ENCODE results near the gene GJB6. TPM values are rescaled to one million over a fixed set of nuclear protein-coding genes. Genes with fewer than 3 reads are reported as not detected.

Gene GJB6
- total and polyA plus RNA-seq, 4 donors: 0.06 to 0.08 TPM; not detected in 2

- H3K4me3 ChIP-seq (ENCODE audit: low read depth in 1 of 3, low read length in 3 of 3): no peak overlapping the region
- H3K27me3 ChIP-seq (ENCODE audit: control insufficient read depth in 4 of 4, insufficient read depth in 4 of 4, low read length in 3 of 4): no peaks in the 10 kb centered on the region
- TF ChIP-seq NR2F2 (IDR thresholded peaks at IDR 0.05) (no peak), HNF4A (conservative IDR thresholded peaks at IDR 0.05) (peak; percentile 72 to 84), RXRA (IDR thresholded peaks at IDR 0.05) (peak in 1 of 2 donors; percentile 58), JUND (IDR thresholded peaks at IDR 0.05) (no peak), FOXA2 (IDR thresholded peaks at IDR 0.05) (peak; percentile 50), YY1 (IDR thresholded peaks at IDR 0.05) (peak; percentile 30), SP1 (IDR thresholded peaks at IDR 0.05) (peak; percentile 82), HNF4G (IDR thresholded peaks at IDR 0.05) (no peak), FOXA1 (IDR thresholded peaks at IDR 0.05) (no peak), EGR1 (IDR thresholded peaks at IDR 0.05; ENCODE audit: low read depth in 2 of 2) (no peak)
- no peaks in the 10 kb centered on the region for H3K36me3 ChIP-seq (ENCODE audit: control insufficient read depth in 4 of 4, insufficient read depth in 3 of 4, low read depth in 1 of 4, low read length in 3 of 4)
- DNase-seq (ENCODE audit: low spot score): no peak
- H3K27ac ChIP-seq (ENCODE audit: low read depth in 1 of 2, low read length in 2 of 2): no peak overlapping the region
- WGBS: 74% methylated on average over 8 of the region's 8 CpGs
- H3K9ac ChIP-seq (ENCODE audit: low read depth in 1 of 2, low read length in 2 of 2): no peak overlapping the region
- H3K9me3 ChIP-seq (ENCODE audit: control insufficient read depth in 4 of 4, low read length in 3 of 4): no peaks in the 10 kb centered on the region
- no peaks in the 10 kb centered on the region for H3K4me1 ChIP-seq (ENCODE audit: control insufficient read depth in 4 of 4, insufficient read depth in 4 of 4, low read length in 3 of 4)
Observed at GRCh38 chr13:20263393-20264044, 31.4 kb upstream of the GJB6 start.

GRCh38 chr13:20258963-20259288 lies 26.8 kb upstream of the GJB6 start:
- Histone ChIP-seq H3K9me3 (ENCODE audit: control insufficient read depth in 4 of 4, low read length in 3 of 4) (no peaks in the 10 kb centered on the region), H3K36me3 (ENCODE audit: control insufficient read depth in 4 of 4, insufficient read depth in 3 of 4, low read depth in 1 of 4, low read length in 3 of 4) (no peaks in the 10 kb centered on the region), H3K27ac (ENCODE audit: low read depth in 1 of 2, low read length in 2 of 2) (peak overlapping the region; percentile 57 to 68), H3K9ac (ENCODE audit: low read depth in 1 of 2, low read length in 2 of 2) (peak overlapping the region in 1 of 2 donors; percentile 52), H3K27me3 (ENCODE audit: control insufficient read depth in 4 of 4, insufficient read depth in 4 of 4, low read length in 3 of 4) (no peaks in the 10 kb centered on the region), H3K4me1 (ENCODE audit: control insufficient read depth in 4 of 4, insufficient read depth in 4 of 4, low read length in 3 of 4) (no peaks in the 10 kb centered on the region), H3K4me3 (ENCODE audit: low read depth in 1 of 3, low read length in 3 of 3) (peak overlapping the region; percentile 14 to 43 (median 36))
- no peak for DNase-seq (ENCODE audit: low spot score)
- WGBS: 36% methylated on average over 4 of the region's 4 CpGs
- TF ChIP-seq YY1 (IDR thresholded peaks at IDR 0.05): no peak
- peak; percentile 13 to 40 for TF ChIP-seq HNF4A (conservative IDR thresholded peaks at IDR 0.05)
- TF ChIP-seq RXRA (IDR thresholded peaks at IDR 0.05): no peak
- no peak for TF ChIP-seq TAF1 (conservative IDR thresholded peaks at IDR 0.05)
- TF ChIP-seq HNF4G (IDR thresholded peaks at IDR 0.05): no peak
- no peak for TF ChIP-seq ZBTB33 (IDR thresholded peaks at IDR 0.05)
- TF ChIP-seq FOXA2 (IDR thresholded peaks at IDR 0.05): no peak
- TF ChIP-seq MAX (IDR thresholded peaks at IDR 0.05): no peak

GRCh38 chr13:20258208-20258962 lies 26.3 kb upstream of the GJB6 start:
- peak overlapping the region; percentile 57 to 68 for H3K27ac ChIP-seq (ENCODE audit: low read depth in 1 of 2, low read length in 2 of 2)
- no peaks in the 10 kb centered on the region for H3K36me3 ChIP-seq (ENCODE audit: control insufficient read depth in 4 of 4, insufficient read depth in 3 of 4, low read depth in 1 of 4, low read length in 3 of 4)
- H3K4me3 ChIP-seq (ENCODE audit: low read depth in 1 of 3, low read length in 3 of 3): peak overlapping the region; percentile 14 to 43 (median 36)
- DNase-seq (ENCODE audit: low spot score): no peak
- no peaks in the 10 kb centered on the region for H3K9me3 ChIP-seq (ENCODE audit: control insufficient read depth in 4 of 4, low read length in 3 of 4)
- no peaks in the 10 kb centered on the region for H3K27me3 ChIP-seq (ENCODE audit: control insufficient read depth in 4 of 4, insufficient read depth in 4 of 4, low read length in 3 of 4)
- H3K4me1 ChIP-seq (ENCODE audit: control insufficient read depth in 4 of 4, insufficient read depth in 4 of 4, low read length in 3 of 4): no peaks in the 10 kb centered on the region
- 59% methylated on average over 15 of the region's 15 CpGs for WGBS
- H3K9ac ChIP-seq (ENCODE audit: low read depth in 1 of 2, low read length in 2 of 2): peak overlapping the region in 1 of 2 donors; percentile 52
- no peak for TF ChIP-seq ATF3 (IDR thresholded peaks at IDR 0.05)
- TF ChIP-seq EGR1 (IDR thresholded peaks at IDR 0.05; ENCODE audit: low read depth in 2 of 2): no peak
- no peak for TF ChIP-seq REST (IDR thresholded peaks at IDR 0.05)
- peak in 1 of 2 donors; percentile 2 for TF ChIP-seq HNF4A (conservative IDR thresholded peaks at IDR 0.05)
- peak in 1 of 2 donors; percentile 10 for TF ChIP-seq RAD21 (IDR thresholded peaks at IDR 0.05)
- peak in 1 of 2 donors; percentile 64 for TF ChIP-seq GABPA (IDR thresholded peaks at IDR 0.05 in 1 of 2, conservative IDR thresholded peaks at IDR 0.05 in 1 of 2)
- TF ChIP-seq YY1 (IDR thresholded peaks at IDR 0.05): peak; percentile 21

All from liver (tissue), 9 donors.